ENCODE data around the gene APBB2.
"Not testable (repeated sequence)": the region's sequence is repeated elsewhere in the genome, so short reads cannot be mapped to it uniquely, and the experiment has no call there.

APBB2 gene

DNA sequence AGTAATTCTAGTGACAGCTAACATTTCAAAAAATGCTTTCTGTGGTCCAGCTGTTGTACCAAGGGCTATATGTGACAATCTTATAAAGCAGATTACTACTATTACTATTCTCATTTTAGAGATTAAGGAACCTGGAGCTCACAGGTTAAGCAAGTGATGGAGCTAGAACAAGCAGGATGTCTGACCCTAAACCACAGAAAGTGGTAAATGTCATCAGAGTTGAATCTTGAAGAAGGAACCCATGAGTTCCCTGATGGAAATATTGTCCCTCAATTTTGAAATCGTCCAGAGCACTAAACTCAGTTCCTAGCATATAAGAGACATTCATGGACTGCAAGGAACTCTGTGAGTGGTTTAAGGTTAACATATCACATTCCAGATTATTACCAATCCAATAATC, 214.0 kb downstream of the APBB2 start:
- Histone ChIP-seq H3K4me2 (no peak overlapping the region), H3K9ac (no peak overlapping the region), H3K4me3 (IDR thresholded peaks at IDR 0.05; ENCODE audit: insufficient read depth, low read depth, low read length) (no peak overlapping the region), H3K79me2 (ENCODE audit: insufficient read depth, low read depth) (no peaks in the 10 kb centered on the region), H2AFZ (ENCODE audit: low read depth) (no peak overlapping the region), H4K20me1 (ENCODE audit: insufficient read depth) (no peaks in the 10 kb centered on the region), H3K27ac (no peak overlapping the region), H3K4me1 (ENCODE audit: low read depth, poor library complexity, severe bottlenecking) (no peaks in the 10 kb centered on the region), H3K36me3 (ENCODE audit: insufficient read depth) (no peaks in the 10 kb centered on the region), H3K27me3 (ENCODE audit: insufficient read depth, low read depth) (no peaks in the 10 kb centered on the region)
- TF ChIP-seq CTCF (conservative IDR thresholded peaks at IDR 0.05; ENCODE audit: low read depth, low read length): no peak

DNA sequence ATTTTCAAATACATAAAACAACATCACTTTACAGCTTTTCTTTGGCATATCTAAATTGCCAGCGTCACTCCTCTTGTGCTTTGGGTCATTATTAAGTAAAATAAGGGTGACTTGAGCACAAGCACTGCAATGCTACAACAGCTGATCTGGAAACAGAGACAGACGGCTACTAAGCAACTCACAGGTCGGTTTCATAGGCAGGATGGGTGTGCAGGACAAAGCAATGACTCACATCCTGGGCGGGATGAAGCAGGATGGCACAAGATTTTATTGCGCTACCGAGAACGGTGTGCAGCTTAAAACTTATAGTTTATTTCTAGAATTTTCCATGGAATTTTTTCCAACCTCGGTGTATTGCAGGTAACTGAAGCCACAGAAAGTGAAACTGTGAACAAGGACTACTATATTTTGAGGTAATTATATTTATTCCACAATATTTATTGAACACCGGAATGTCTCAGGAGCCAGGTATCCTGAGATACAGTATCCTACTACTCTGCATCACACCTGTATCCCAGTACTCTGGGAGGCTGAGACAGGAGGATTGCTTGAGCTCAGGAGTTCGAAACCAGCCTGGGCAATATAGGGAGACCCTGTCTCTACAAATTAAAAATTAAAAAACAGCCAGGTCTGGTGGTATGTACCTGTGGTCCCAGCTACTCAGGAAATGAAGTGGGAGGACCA, 215.5 kb downstream of the APBB2 start:
- H3K4me2 ChIP-seq: no peak overlapping the region
- H3K4me1 ChIP-seq (ENCODE audit: low read depth, poor library complexity, severe bottlenecking): no peaks in the 10 kb centered on the region
- no peak overlapping the region for H3K27ac ChIP-seq

DNA sequence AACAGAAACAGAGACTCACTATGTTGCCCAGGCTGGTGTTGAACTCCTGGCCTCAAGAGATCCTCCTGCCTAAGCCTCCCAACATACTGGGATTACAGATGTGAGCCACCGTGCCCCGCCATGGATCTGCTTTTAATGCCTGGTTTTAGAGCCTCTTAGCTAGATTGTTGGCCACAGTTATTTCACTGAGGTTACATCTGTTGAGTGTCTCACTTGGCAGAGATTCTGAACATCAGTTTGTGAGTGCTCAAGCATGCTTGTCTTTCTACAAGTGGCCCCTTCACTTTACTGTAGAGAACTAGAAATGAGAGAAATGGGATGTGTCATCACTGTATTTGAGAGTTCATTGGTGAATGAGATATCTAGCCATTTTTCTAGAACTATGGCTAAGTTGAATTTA, 218.5 kb downstream of the APBB2 start:
- Histone ChIP-seq H3K79me2 (ENCODE audit: insufficient read depth, low read depth) (no peaks in the 10 kb centered on the region), H3K4me1 (ENCODE audit: low read depth, poor library complexity, severe bottlenecking) (peaks cover 3% of the 10 kb centered on the region), H3K4me2 (no peak overlapping the region), H2AFZ (ENCODE audit: low read depth) (no peak overlapping the region), H3K36me3 (ENCODE audit: insufficient read depth) (no peaks in the 10 kb centered on the region), H3K4me3 (IDR thresholded peaks at IDR 0.05; ENCODE audit: insufficient read depth, low read depth, low read length) (no peak overlapping the region), H3K27me3 (ENCODE audit: insufficient read depth, low read depth) (no peaks in the 10 kb centered on the region), H3K27ac (no peak overlapping the region), H4K20me1 (ENCODE audit: insufficient read depth) (no peaks in the 10 kb centered on the region), H3K9ac (no peak overlapping the region)
- no peak for TF ChIP-seq CTCF (conservative IDR thresholded peaks at IDR 0.05; ENCODE audit: low read depth, low read length)

More for the DNA sequence above, 215.5 kb downstream of the APBB2 start:
- Histone ChIP-seq H3K4me3 (IDR thresholded peaks at IDR 0.05; ENCODE audit: insufficient read depth, low read depth, low read length) (no peak overlapping the region), H4K20me1 (ENCODE audit: insufficient read depth) (no peaks in the 10 kb centered on the region), H3K27me3 (ENCODE audit: insufficient read depth, low read depth) (no peaks in the 10 kb centered on the region), H3K9ac (no peak overlapping the region), H3K36me3 (ENCODE audit: insufficient read depth) (no peaks in the 10 kb centered on the region), H3K79me2 (ENCODE audit: insufficient read depth, low read depth) (no peaks in the 10 kb centered on the region), H2AFZ (ENCODE audit: low read depth) (no peak overlapping the region)
- TF ChIP-seq CTCF (conservative IDR thresholded peaks at IDR 0.05; ENCODE audit: low read depth, low read length): no peak

DNA sequence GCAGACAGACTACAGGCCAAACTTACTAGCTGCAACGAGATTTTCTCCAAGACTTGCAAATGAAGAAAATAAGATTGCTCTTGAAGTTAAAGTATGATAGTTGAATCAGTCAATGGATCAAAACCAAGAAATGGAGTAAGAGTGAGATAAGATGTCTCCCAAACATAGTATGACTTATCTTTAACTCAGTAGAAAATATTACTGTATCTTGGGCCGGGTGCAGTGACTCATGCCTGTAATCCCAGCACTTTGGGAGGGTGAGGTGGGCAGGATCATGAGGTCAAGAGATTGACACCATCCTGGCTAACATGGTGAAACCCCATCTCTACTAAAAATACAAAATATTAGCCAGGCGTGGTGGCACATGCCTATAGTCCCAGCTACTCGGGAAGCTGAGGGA, 220.0 kb downstream of the APBB2 start:
- H3K4me2 ChIP-seq; H3K27ac ChIP-seq; H2AFZ ChIP-seq (ENCODE audit: low read depth): not testable (repeated sequence)

GRCh38 chr4:40993296-40993693, 221.0 kb downstream of the APBB2 start:
- not testable (repeated sequence) for H2AFZ ChIP-seq (ENCODE audit: low read depth); H3K4me2 ChIP-seq; H3K4me1 ChIP-seq (ENCODE audit: low read depth, poor library complexity, severe bottlenecking)

More for the DNA sequence above, 220.0 kb downstream of the APBB2 start:
- not testable (repeated sequence) for H3K9ac ChIP-seq; H3K79me2 ChIP-seq (ENCODE audit: insufficient read depth, low read depth); H3K27me3 ChIP-seq (ENCODE audit: insufficient read depth, low read depth); H3K4me1 ChIP-seq (ENCODE audit: low read depth, poor library complexity, severe bottlenecking); H4K20me1 ChIP-seq (ENCODE audit: insufficient read depth); H3K4me3 ChIP-seq (IDR thresholded peaks at IDR 0.05; ENCODE audit: insufficient read depth, low read depth, low read length); H3K36me3 ChIP-seq (ENCODE audit: insufficient read depth)

More at GRCh38 chr4:40993296-40993693, 221.0 kb downstream of the APBB2 start:
- H3K79me2 ChIP-seq (ENCODE audit: insufficient read depth, low read depth); H3K9ac ChIP-seq; H3K27me3 ChIP-seq (ENCODE audit: insufficient read depth, low read depth); H3K4me3 ChIP-seq (IDR thresholded peaks at IDR 0.05; ENCODE audit: insufficient read depth, low read depth, low read length); H4K20me1 ChIP-seq (ENCODE audit: insufficient read depth); H3K36me3 ChIP-seq (ENCODE audit: insufficient read depth); H3K27ac ChIP-seq: not testable (repeated sequence)

All from KMS-11 (cell line).